Measurements from ENCODE around the gene IFT172.

GRCh38 chr2:27489118-27489497 is 435 bp downstream of the IFT172 start:
- TF ChIP-seq CTCF (IDR thresholded peaks at IDR 0.05) (no peak), POLR2A (IDR thresholded peaks at IDR 0.05) (no peak)

Data from uterus (tissue), 2 donors.